Cardiac fibroblast (primary cell): ENCODE results near the gene CFAP97.

Source experiments
- DNase-seq, 2 donors: peaks; one replicate each; pipeline versions ENCODE4 v3.0.0 to v3.0.0-alpha.2; 2010; ENCODE audit warnings: low read depth in 2 of 2
- H3K4me3 ChIP-seq, 2 donors: replicated peaks in 1 of 2; 1 replicate in 1 of 2; 2 replicates in 1 of 2; pipeline ENCODE4 v1.5.1; 2011; ENCODE audit warnings: low read depth in 2 of 2, low read length in 2 of 2, mild to moderate bottlenecking in 2 of 2, moderate library complexity in 1 of 2
- TF ChIP-seq, protein P1 (sequence below): IDR thresholded peaks from one replicate; pipeline ENCODE4 v1.5.1; 2011; ENCODE audit warnings: low read depth, mild to moderate bottlenecking, low read length, inconsistent platforms

The CFAP97 gene

DNA sequence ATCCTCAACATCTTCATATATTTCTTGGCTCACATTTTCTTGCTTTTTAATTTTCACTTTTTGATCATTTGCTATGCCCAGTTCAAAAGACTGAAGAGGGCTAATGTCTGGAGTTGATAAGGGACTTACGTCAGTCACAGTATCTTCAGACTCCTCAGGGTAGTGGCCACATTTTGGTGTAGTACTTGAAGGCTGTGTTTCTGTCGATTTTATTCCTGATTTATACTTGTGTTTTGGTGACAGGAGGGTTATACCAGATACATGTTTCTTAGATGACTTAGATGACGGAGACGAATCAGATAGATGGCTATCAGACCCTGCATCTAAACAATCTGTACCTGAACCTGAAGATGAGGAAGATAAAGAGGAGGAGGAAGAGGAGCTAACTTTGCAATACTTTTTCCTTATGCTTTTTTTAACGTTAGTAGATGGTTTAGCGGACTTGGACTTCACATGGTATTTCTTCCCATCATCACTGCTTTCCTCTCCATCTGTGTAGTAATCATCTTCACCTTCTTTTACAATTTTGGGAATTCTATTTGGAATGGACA lies 13.4 kb downstream of the CFAP97 start:
- no peak for DNase-seq
- TF ChIP-seq, protein P1, sequence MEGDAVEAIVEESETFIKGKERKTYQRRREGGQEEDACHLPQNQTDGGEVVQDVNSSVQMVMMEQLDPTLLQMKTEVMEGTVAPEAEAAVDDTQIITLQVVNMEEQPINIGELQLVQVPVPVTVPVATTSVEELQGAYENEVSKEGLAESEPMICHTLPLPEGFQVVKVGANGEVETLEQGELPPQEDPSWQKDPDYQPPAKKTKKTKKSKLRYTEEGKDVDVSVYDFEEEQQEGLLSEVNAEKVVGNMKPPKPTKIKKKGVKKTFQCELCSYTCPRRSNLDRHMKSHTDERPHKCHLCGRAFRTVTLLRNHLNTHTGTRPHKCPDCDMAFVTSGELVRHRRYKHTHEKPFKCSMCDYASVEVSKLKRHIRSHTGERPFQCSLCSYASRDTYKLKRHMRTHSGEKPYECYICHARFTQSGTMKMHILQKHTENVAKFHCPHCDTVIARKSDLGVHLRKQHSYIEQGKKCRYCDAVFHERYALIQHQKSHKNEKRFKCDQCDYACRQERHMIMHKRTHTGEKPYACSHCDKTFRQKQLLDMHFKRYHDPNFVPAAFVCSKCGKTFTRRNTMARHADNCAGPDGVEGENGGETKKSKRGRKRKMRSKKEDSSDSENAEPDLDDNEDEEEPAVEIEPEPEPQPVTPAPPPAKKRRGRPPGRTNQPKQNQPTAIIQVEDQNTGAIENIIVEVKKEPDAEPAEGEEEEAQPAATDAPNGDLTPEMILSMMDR, result no peak
- H3K4me3 ChIP-seq, result no peak overlapping the region

GRCh38 chr4:185189606-185190305 lies 14.0 kb downstream of the CFAP97 start:
- H3K4me3 ChIP-seq, result no peak overlapping the region
- DNase-seq, result no peak
- TF ChIP-seq, protein P1, result no peak

GRCh38 chr4:185186769-185187168 lies 17.0 kb downstream of the CFAP97 start:
- no peak for DNase-seq
- TF ChIP-seq, protein P1, result no peak
- no peak overlapping the region for H3K4me3 ChIP-seq

DNA sequence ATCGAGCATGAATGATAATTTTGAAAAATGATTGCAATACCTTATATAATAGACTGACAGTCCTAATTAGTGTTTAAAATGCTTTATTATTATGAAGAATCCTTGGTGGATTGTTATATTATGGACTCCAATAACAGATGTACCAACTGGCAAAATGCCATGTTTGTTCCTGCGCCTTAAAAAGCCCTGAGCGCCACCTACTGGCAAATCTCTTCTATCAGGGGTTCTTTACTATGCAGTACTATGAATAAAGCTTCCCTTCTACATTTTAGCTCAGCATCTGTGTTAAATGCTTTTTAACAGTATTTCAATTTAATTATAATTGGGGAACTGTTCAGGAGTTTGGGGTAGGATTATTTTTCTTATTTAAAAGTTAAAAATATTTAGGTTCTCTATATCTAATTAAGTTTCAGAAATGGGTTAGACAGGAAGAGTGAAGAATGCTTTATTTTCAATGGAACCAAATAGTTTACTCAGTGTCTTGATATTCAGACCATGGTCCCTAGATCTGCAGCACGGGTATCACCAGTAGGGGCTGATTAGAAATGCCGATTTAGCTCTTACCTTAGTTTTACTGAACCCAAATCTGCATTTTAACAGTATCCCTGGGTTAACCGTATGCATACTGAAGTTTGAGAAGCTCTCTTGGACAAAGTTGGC lies 20.0 kb downstream of the CFAP97 start:
- TF ChIP-seq, protein P1, result peak; percentile 79
- no peak overlapping the region for H3K4me3 ChIP-seq

DNA sequence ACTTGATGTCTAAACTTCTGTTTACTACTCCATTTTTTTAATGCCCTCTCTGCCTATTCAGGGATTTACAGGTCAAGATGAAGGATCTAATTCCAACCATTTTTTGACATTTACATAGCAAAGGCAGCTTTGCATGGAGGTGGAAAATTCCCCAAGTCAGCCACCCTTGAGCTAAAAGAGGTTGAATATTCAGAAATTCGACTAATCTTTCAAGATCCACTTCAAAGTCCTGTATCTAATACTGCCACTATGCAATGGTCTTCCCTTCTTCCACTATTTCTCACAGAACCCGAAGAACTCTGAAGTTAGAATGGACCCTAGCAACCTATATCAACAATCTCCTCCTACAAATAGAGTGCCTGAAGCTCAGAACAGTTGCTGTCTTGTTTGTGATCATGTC lies 21.6 kb downstream of the CFAP97 start:
- no peak for DNase-seq
- no peak overlapping the region for H3K4me3 ChIP-seq
- TF ChIP-seq, protein P1, result no peak

More for the DNA sequence above, 20.0 kb downstream of the CFAP97 start:
- peak; percentile 95 to 96 for DNase-seq

DNA sequence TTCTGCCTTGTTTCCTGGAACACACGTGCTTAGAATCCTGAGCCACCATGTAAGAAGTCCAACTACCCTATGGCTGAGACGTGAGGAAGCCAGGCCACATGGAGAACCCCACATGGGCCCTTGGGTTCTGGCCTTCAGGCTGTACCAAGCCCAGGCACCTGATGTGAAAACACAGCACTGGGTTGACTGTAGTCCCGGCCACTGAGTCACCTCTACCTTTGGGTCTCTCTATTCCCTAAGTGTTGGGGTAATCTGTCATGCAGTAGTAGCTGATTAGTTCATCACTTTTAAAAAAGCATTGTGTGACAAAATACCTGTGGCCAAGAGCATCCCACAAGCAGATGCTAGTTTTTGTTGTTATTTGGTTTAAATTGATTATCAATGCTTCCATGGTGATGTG lies 24.3 kb downstream of the CFAP97 start:
- H3K4me3 ChIP-seq, result no peak overlapping the region
- no peak for DNase-seq
- TF ChIP-seq, protein P1, result no peak
